IMR-90 (cell line): ENCODE results near the gene IL17A. TPM values are rescaled to one million over a fixed set of nuclear protein-coding genes. Genes with fewer than 3 reads are reported as not detected.

Experiments used
- BHLHE40 ChIP-seq: fragments of 150-350 bp; IDR thresholded peaks from 2 replicates; pipeline ENCODE4 v1.6.1; 2016; ENCODE audit warnings: mild to moderate bottlenecking, low read depth, low read length
- microRNA-seq, 2 experiments: library from miRNA; stranded (forward) in 1 of 2; unstranded in 1 of 2; fragments of 10-50 nt in 1 of 2; fragments of <30 nt in 1 of 2; gene quantifications in 1 of 2; microRNA quantifications in 1 of 2; one replicate each; pipeline versions ENCODE3 to v1.1.0; 2013 to 2020; ENCODE audit not compliant: insufficient read depth in 1 of 2, insufficient read length in 1 of 2, unreplicated experiment in 1 of 2
- polyA plus RNA-seq, 3 experiments: library from polyadenylated mRNA; depleted of rRNA; stranded (reverse); fragments of >200 nt; gene quantifications; 2 replicates each; pipeline ENCODE4 v1.2.3, GENCODE V29; 2012; ENCODE audit warnings: low replicate concordance in 1 of 3
- small RNA-seq, 5 experiments: library from RNA; depleted of rRNA; stranded (forward); fragments of <200 nt; gene quantifications; one replicate each; pipeline ENCODE3, GENCODE V24; 2012
- total RNA-seq: library from RNA; depleted of rRNA; stranded (reverse); fragments of >200 nt; gene quantifications from 2 replicates; pipeline ENCODE4 v1.2.3, GENCODE V29; 2012; rRNA removed

IL17A gene
- total and polyA plus RNA-seq, 2 of the 4 experiments (the other 2 are of a cell fraction), result not detected

GRCh38 chr6:52233975-52234823 lies 48.0 kb downstream of the IL17A start (continued):
- no peak for TF ChIP-seq BHLHE40

Small RNAs within 50 kb of the gene (microRNA-seq; reads per million reads assigned to microRNA genes)
- gene MIR133B (0 reads per million in 2 experiments), gene MIR206 (0 reads per million in 2 experiments)

Small RNAs within 50 kb of the gene (small RNA-seq; reads per million reads assigned to genes)
- gene MIR133B (0 reads per million in 5 experiments), gene MIR206 (0 reads per million in 5 experiments)

Other genes with a start within 250 kb of the IL17A start
- gene PKHD1, start 98.8 kb upstream of the IL17A start, total RNA-seq, result not detected in 2 replicates
- not detected in 2 replicates for gene PKHD1, start 98.8 kb upstream of the IL17A start, polyA plus RNA-seq (2012; rRNA removed)
- gene IL17F, start 58.1 kb downstream of the IL17A start, total RNA-seq, result not detected in 2 replicates
- gene IL17F, start 58.1 kb downstream of the IL17A start, polyA plus RNA-seq (2012; rRNA removed), result not detected in 2 replicates
- 66.5 and 76.7 TPM in 2 replicates for gene MCM3, start 98.4 kb downstream of the IL17A start, total RNA-seq
- 47.6 and 54.6 TPM in 2 replicates for gene MCM3, start 98.4 kb downstream of the IL17A start, polyA plus RNA-seq (2012; rRNA removed)
- gene PAQR8, start 175.8 kb downstream of the IL17A start, total RNA-seq, result 1.6 and 1.7 TPM in 2 replicates
- 1.1 and 1.4 TPM in 2 replicates for gene PAQR8, start 175.8 kb downstream of the IL17A start, polyA plus RNA-seq (2012; rRNA removed)
- gene EFHC1, start 234.0 kb downstream of the IL17A start, total RNA-seq, result 14.0 and 14.7 TPM in 2 replicates
- gene EFHC1, start 234.0 kb downstream of the IL17A start, polyA plus RNA-seq (2012; rRNA removed), result 17.6 and 23.0 TPM in 2 replicates